Endothelial cell of umbilical vein (primary cell): ENCODE results near the gene COG5. TPM values are rescaled to one million over a fixed set of nuclear protein-coding genes. Genes with fewer than 3 reads are reported as not detected.

Experiments
- BruUV-seq: library from RNA; stranded (reverse); fragments of 400-500 nt; replicated peaks from 2 replicates; lab custom pipeline; 2021; lab: Mats Ljungman, UMichigan
- CTCF ChIA-PET: fragments of 300-600, 350-600 bp; sonication (Branson Sonifier 250); formaldehyde crosslinking; loops from one replicate; lab custom pipeline; 2021; ENCODE audit warnings: antibody characterized with exemption, inconsistent platforms; lab: Charles Lee
- POLR2A ChIA-PET: fragments of 300-600, 350-600 bp; sonication (Branson Sonifier 250); formaldehyde crosslinking; loops from one replicate; lab custom pipeline; 2021; ENCODE audit warnings: antibody characterized with exemption, inconsistent platforms; lab: Charles Lee
- DNase-seq: peaks from one replicate; pipeline ENCODE4 v3.0.0-alpha.2; 2011; ENCODE audit warnings: low read depth, low spot score
- FAIRE-seq: peaks from 2 replicates; lab custom pipeline; 2011; peaks lifted over from hg19 to GRCh38; lab: Jason Lieb, UNC
- H2AFZ ChIP-seq: 2 replicates; pipeline ENCODE4 v1.6.0; 2012; ENCODE audit warnings: low read depth, low read length, control low read depth, inconsistent platforms
- H3K27ac ChIP-seq: 2 replicates; pipeline ENCODE4 v1.5.1; 2011; ENCODE audit warnings: low read depth, mild to moderate bottlenecking, control low read depth, low read length, moderate library complexity; ENCODE audit not compliant: insufficient read depth
- H3K27me3 ChIP-seq, 2 experiments: 2 replicates each; pipeline versions ENCODE4 v1.6.0 to v1.6.1; 2011; ENCODE audit warnings: low read length in 2 of 2, mixed read lengths in 1 of 2; ENCODE audit not compliant: control insufficient read depth in 2 of 2, insufficient read depth in 2 of 2
- H3K36me3 ChIP-seq, 2 experiments: 2 replicates in 1 of 2; 3 replicates in 1 of 2; pipeline ENCODE4 v1.5.1; 2011; ENCODE audit warnings: low read length in 2 of 2, mild to moderate bottlenecking in 1 of 2, moderate library complexity in 1 of 2; ENCODE audit not compliant: control insufficient read depth in 2 of 2, insufficient read depth in 2 of 2; ENCODE audit errors: extremely low read depth in 1 of 2
- H3K4me1 ChIP-seq: 3 replicates; pipeline ENCODE4 v1.5.1; 2011; ENCODE audit warnings: mild to moderate bottlenecking, low read length; ENCODE audit not compliant: control insufficient read depth, insufficient read depth; ENCODE audit errors: extremely low read depth
- H3K4me2 ChIP-seq: 2 replicates; pipeline ENCODE4 v1.6.1; 2011; ENCODE audit warnings: low read length, control low read depth, mixed read lengths; ENCODE audit not compliant: insufficient read depth
- H3K4me3 ChIP-seq, 3 experiments: fragments of 200-600 bp in 1 of 3; sonication (generic), shearing (Covaris generic) in 1 of 3; replicated peaks in 1 of 3; 2 replicates each; pipeline ENCODE4 v1.5.1; 2011 to 2016; ENCODE audit warnings: control low read depth in 3 of 3, low read length in 3 of 3, mild to moderate bottlenecking in 2 of 3, inconsistent platforms in 1 of 3, low read depth in 1 of 3, moderate library complexity in 1 of 3; ENCODE audit not compliant: insufficient read depth in 1 of 3
- H3K79me2 ChIP-seq: 2 replicates; pipeline ENCODE4 v1.6.0; 2012; ENCODE audit warnings: low read length, inconsistent platforms; ENCODE audit not compliant: control insufficient read depth, insufficient read depth
- H3K9ac ChIP-seq: replicated peaks from 2 replicates; pipeline ENCODE3; 2011; ENCODE audit warnings: low read length, control low read depth; ENCODE audit not compliant: insufficient read depth; ENCODE audit errors: extremely low read depth
- H3K9me1 ChIP-seq: replicated peaks from 3 replicates; pipeline ENCODE4 v1.6.0; 2011; ENCODE audit warnings: mild to moderate bottlenecking, low read length; ENCODE audit not compliant: control insufficient read depth, insufficient read depth; ENCODE audit errors: extremely low read depth
- H3K9me3 ChIP-seq: replicated peaks from 2 replicates; pipeline ENCODE4 v1.5.1; 2012; ENCODE audit warnings: low read length, inconsistent platforms; ENCODE audit not compliant: control insufficient read depth, insufficient read depth
- H4K20me1 ChIP-seq: replicated peaks from 2 replicates; pipeline ENCODE3; 2011; ENCODE audit warnings: mild to moderate bottlenecking, low read length; ENCODE audit not compliant: control insufficient read depth, insufficient read depth; ENCODE audit errors: extremely low read depth
- EZH2 ChIP-seq: IDR thresholded peaks from 2 replicates; pipeline ENCODE4 v1.6.1; 2012; ENCODE audit warnings: borderline replicate concordance, low read depth, mild to moderate bottlenecking, moderate library complexity, low read length, inconsistent platforms; ENCODE audit not compliant: severe bottlenecking
- FOS ChIP-seq: IDR thresholded peaks from 2 replicates; pipeline ENCODE4 v1.6.1; 2011; ENCODE audit warnings: mild to moderate bottlenecking, low read length, moderate library complexity, borderline replicate concordance; ENCODE audit not compliant: insufficient read depth
- GATA2 ChIP-seq: IDR thresholded peaks from 2 replicates; pipeline ENCODE4 v1.7.0; 2011; ENCODE audit warnings: low read depth, mild to moderate bottlenecking, moderate library complexity, mixed read lengths, low read length; ENCODE audit not compliant: insufficient read length, insufficient read depth
- JUN ChIP-seq: IDR thresholded peaks from 2 replicates; pipeline ENCODE4 v1.6.1; 2011; ENCODE audit warnings: borderline replicate concordance, low read depth; ENCODE audit not compliant: insufficient read length, insufficient read depth
- MYC ChIP-seq: IDR thresholded peaks from one replicate; pipeline ENCODE4 v1.6.1; 2011; ENCODE audit warnings: mild to moderate bottlenecking, low read depth, low read length
- POLR2A ChIP-seq: IDR thresholded peaks from 2 replicates; pipeline ENCODE4 v1.6.1; 2012; ENCODE audit warnings: low read depth, mild to moderate bottlenecking, control low read depth, low read length
- POLR2AphosphoS5 ChIP-seq: IDR thresholded peaks from 2 replicates; pipeline ENCODE4 v1.6.1; 2012; ENCODE audit warnings: low read depth, mild to moderate bottlenecking, control low read depth, low read length, moderate library complexity; ENCODE audit not compliant: insufficient read depth
- dilution Hi-C: fragments of 300-500 bp; cut with MboI; formaldehyde crosslinking; loops from one replicate; pipeline ENCODE4 v1.15.0; 2019; ENCODE audit warnings: low sequenced_read_pairs; ENCODE audit not compliant: extremely low pct_ligation_motif_present
- intact Hi-C: fragments of 100-400 bp; cut with micrococcal nuclease; formaldehyde crosslinking; loops from one replicate; pipeline ENCODE4 v1.10.0; 2022
- polyA plus RNA-seq, 4 experiments: library from polyadenylated mRNA; depleted of rRNA in 3 of 4; stranded (reverse) in 3 of 4; unstranded in 1 of 4; fragments of >200 nt; gene quantifications; 2 replicates each; pipeline versions ENCODE4 v1.2.1 to v1.2.3, GENCODE V29; 2011 to 2012; ENCODE audit warnings: missing spikeins in 1 of 4
- total RNA-seq: library from RNA; stranded (reverse); gene quantifications from 2 replicates; pipeline ENCODE4 v1.2.3, GENCODE V29; 2021
- TF ChIP-seq, protein P1 (sequence below): IDR thresholded peaks from 2 replicates; pipeline ENCODE4 v1.6.1; 2011; ENCODE audit not compliant: insufficient read depth, insufficient read length
- TF ChIP-seq, protein P2 (sequence below), 2 donors: IDR thresholded peaks; 1 replicate in 1 of 2; 2 replicates in 1 of 2; pipeline ENCODE4 v1.5.1; 2011; ENCODE audit warnings: low read length in 2 of 2, mild to moderate bottlenecking in 2 of 2, moderate library complexity in 2 of 2, control low read depth in 1 of 2, inconsistent platforms in 1 of 2, low read depth in 1 of 2; ENCODE audit not compliant: insufficient read depth in 1 of 2; ENCODE audit errors: extremely low read depth in 1 of 2

The COG5 gene
- total and polyA plus RNA-seq, 2 donors (not counting 3 experiments of a cell fraction or from before 2014, with no cell fraction given), result 18.8 to 45.3 TPM

DNA sequence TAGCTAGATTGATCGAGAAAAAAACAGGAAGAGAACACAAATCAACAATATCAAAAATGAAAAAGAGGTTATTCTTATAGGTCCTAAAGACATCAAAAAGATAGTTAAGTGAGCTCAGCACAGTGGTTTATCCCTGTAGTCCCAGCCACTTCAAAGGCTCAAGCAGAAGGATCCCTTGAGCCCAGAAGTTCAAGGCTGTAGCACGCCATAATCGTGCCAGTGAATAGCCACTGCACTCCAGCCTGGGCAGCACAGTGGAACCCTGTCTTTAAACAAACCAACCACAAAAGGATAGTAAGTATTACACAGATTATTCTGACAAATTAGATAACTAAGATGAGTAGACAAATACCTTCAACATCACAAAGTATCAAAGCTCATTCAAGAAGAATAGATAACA, 311.8 kb downstream of the COG5 start:
- H3K4me2 ChIP-seq, result no peak overlapping the region
- DNase-seq, result no peak
- ChIA-PET POLR2A (no interaction called here), CTCF (interaction anchor here (1.1 to 1.3 kb wide), 2 partner anchors 11 to 141 kb away, joined by 3 read pairs; no protein-coding TSS in a partner anchor)
- no peaks in the 10 kb centered on the region for H3K4me1 ChIP-seq
- no peaks in the 10 kb centered on the region for H4K20me1 ChIP-seq
- no peak overlapping the region for H2AFZ ChIP-seq
- no peaks in the 10 kb centered on the region for H3K27me3 ChIP-seq
- FAIRE-seq, result no peak
- H3K9me1 ChIP-seq, result no peaks in the 10 kb centered on the region
- H3K9me3 ChIP-seq, result no peaks in the 10 kb centered on the region
- H3K27ac ChIP-seq, result no peak overlapping the region
- no TSS peak for BruUV-seq
- H3K36me3 ChIP-seq, result no peaks in the 10 kb centered on the region
- no peak overlapping the region for H3K4me3 ChIP-seq
- H3K79me2 ChIP-seq, result no peaks in the 10 kb centered on the region
- dilution Hi-C loops (no loop called here), intact Hi-C loops (loop anchor here (1.0 kb wide), 1 partner anchor 16 kb away; no protein-coding TSS in a partner anchor)
- TF ChIP-seq JUN, result no peak
- no peak for TF ChIP-seq EZH2
- no peak for TF ChIP-seq POLR2AphosphoS5
- TF ChIP-seq GATA2, result no peak
- TF ChIP-seq, protein P1, sequence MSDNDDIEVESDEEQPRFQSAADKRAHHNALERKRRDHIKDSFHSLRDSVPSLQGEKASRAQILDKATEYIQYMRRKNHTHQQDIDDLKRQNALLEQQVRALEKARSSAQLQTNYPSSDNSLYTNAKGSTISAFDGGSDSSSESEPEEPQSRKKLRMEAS, result no peak
- TF ChIP-seq, protein P2, sequence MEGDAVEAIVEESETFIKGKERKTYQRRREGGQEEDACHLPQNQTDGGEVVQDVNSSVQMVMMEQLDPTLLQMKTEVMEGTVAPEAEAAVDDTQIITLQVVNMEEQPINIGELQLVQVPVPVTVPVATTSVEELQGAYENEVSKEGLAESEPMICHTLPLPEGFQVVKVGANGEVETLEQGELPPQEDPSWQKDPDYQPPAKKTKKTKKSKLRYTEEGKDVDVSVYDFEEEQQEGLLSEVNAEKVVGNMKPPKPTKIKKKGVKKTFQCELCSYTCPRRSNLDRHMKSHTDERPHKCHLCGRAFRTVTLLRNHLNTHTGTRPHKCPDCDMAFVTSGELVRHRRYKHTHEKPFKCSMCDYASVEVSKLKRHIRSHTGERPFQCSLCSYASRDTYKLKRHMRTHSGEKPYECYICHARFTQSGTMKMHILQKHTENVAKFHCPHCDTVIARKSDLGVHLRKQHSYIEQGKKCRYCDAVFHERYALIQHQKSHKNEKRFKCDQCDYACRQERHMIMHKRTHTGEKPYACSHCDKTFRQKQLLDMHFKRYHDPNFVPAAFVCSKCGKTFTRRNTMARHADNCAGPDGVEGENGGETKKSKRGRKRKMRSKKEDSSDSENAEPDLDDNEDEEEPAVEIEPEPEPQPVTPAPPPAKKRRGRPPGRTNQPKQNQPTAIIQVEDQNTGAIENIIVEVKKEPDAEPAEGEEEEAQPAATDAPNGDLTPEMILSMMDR (IDR thresholded peaks at IDR 0.05; ENCODE audit: extremely low read depth in 1 of 2, insufficient read depth in 1 of 2, low read depth in 1 of 2, low read length in 2 of 2), result no peak
- TF ChIP-seq MYC, result no peak
- TF ChIP-seq POLR2A, result no peak
- TF ChIP-seq FOS, result no peak
- no peak overlapping the region for H3K9ac ChIP-seq
